Lung (tissue), 12 donors: ENCODE data around the gene TMEM51. TPM values are rescaled to one million over a fixed set of nuclear protein-coding genes. Genes with fewer than 3 reads are reported as not detected.

Source experiments
- ATAC-seq: fragments of 200-7000 bp; cut with Tn5 transposase; one replicate; pipeline ENCODE4 v1.9.1; 2020; ENCODE audit warnings: moderate number of reproducible peaks; ENCODE audit not compliant: insufficient read depth, low FRiP score
- DNase-seq, 3 donors: peaks; one replicate each; pipeline ENCODE4 v3.0.0-alpha.2; 2013 to 2017
- H3K27ac ChIP-seq, 2 donors: one replicate each; pipeline ENCODE4 v1.5.1; 2013; ENCODE audit warnings: mild to moderate bottlenecking in 2 of 2, moderate library complexity in 2 of 2, control low read depth in 1 of 2, inconsistent platforms in 1 of 2, low read depth in 1 of 2, low read length in 1 of 2
- H3K27me3 ChIP-seq, 3 donors: one replicate each; pipeline ENCODE4 v1.5.1; 2013; ENCODE audit warnings: low read length in 2 of 3; ENCODE audit not compliant: control insufficient read depth in 3 of 3, insufficient read depth in 3 of 3
- H3K36me3 ChIP-seq, 4 donors: one replicate each; pipeline ENCODE4 v1.5.1; 2013; ENCODE audit warnings: low read length in 4 of 4, mild to moderate bottlenecking in 1 of 4, moderate library complexity in 1 of 4; ENCODE audit not compliant: control insufficient read depth in 4 of 4, insufficient read depth in 4 of 4
- H3K4me1 ChIP-seq, 5 donors: one replicate each; pipeline ENCODE4 v1.5.1; 2013; ENCODE audit warnings: low read length in 5 of 5, mild to moderate bottlenecking in 2 of 5, moderate library complexity in 1 of 5; ENCODE audit not compliant: control insufficient read depth in 5 of 5, insufficient read depth in 5 of 5
- H3K4me3 ChIP-seq: one replicate; pipeline ENCODE4 v1.5.1; 2013; ENCODE audit warnings: mild to moderate bottlenecking, control low read depth, moderate library complexity
- H3K9ac ChIP-seq, 2 donors: one replicate each; pipeline ENCODE4 v1.5.1; 2013; ENCODE audit warnings: low read length in 2 of 2, control low read depth in 1 of 2; ENCODE audit not compliant: insufficient read depth in 1 of 2
- H3K9me3 ChIP-seq, 4 donors: one replicate each; pipeline ENCODE4 v1.5.1; 2013; ENCODE audit warnings: low read length in 3 of 4, mild to moderate bottlenecking in 1 of 4, moderate library complexity in 1 of 4; ENCODE audit not compliant: control insufficient read depth in 4 of 4, insufficient read depth in 3 of 4
- CTCF ChIP-seq: IDR thresholded peaks from 2 replicates; pipeline ENCODE4 v1.5.1; 2012; ENCODE audit warnings: mild to moderate bottlenecking; ENCODE audit errors: control extremely low read depth, extremely low read depth
- WGBS, 2 donors: extraction: QIAGEN DNeasy Blood & Tissue Kit; methylation state at CpG; one replicate each; pipeline ENCODE4 v1.1.7; 2013; 5-methylcytosine and 5-hydroxymethylcytosine counted together
- polyA plus RNA-seq, 2 donors: library from polyadenylated mRNA; stranded (reverse); fragments of 200-250 nt; gene quantifications; one replicate each; pipeline ENCODE4 v1.2.1, GENCODE V29; 2013
- total RNA-seq, 2 donors: library from RNA; depleted of rRNA in 1 of 2; stranded (reverse); fragments of >200 nt in 1 of 2; gene quantifications; one replicate each; pipeline ENCODE4 v1.2.1, GENCODE V29; 2014 to 2021
- donor health status: control.
- donor health status: control.
- donor health status: Bipolar disorder and iron deficiency.
- donor health status: healthy.
- donor health status: DM: yes; HTN: yes; CAD: no.

The TMEM51 gene
- total and polyA plus RNA-seq, 4 donors: 7.7 to 17.8 (median 12.2) TPM

GRCh38 chr1:15218287-15219279 is 65.0 kb downstream of the TMEM51 start:
- Histone ChIP-seq H3K27me3 (no peaks in the 10 kb centered on the region), H3K4me3 (no peak overlapping the region), H3K9me3 (no peaks in the 10 kb centered on the region), H3K9ac (no peak overlapping the region), H3K4me1 (peaks cover 0 to 17% (median 8%) of the 10 kb centered on the region in 5 donors), H3K27ac (peak overlapping the region in 1 of 2 donors; percentile 10), H3K36me3 (peaks cover 0 to 6% (median 2%) of the 10 kb centered on the region in 4 donors)
- 56 to 63% methylated on average over 6 of the region's 6 CpGs for WGBS, 2 donors
- no peak for TF ChIP-seq CTCF
- DNase-seq (peak in 1 of 3 donors; percentile 33), ATAC-seq (no peak)

GRCh38 chr1:15219280-15220023 is 65.9 kb downstream of the TMEM51 start:
- no peaks in the 10 kb centered on the region for H3K9me3 ChIP-seq
- no peak overlapping the region for H3K9ac ChIP-seq
- no peak for ATAC-seq
- H3K4me3 ChIP-seq: no peak overlapping the region
- H3K4me1 ChIP-seq: peaks cover 0 to 9% (median 2%) of the 10 kb centered on the region in 5 donors
- H3K27me3 ChIP-seq: no peaks in the 10 kb centered on the region
- H3K36me3 ChIP-seq: peaks cover 0 to 6% (median 2%) of the 10 kb centered on the region in 4 donors
- TF ChIP-seq CTCF: no peak
- WGBS, 2 donors: 96% methylated on average over 22 of the region's 22 CpGs
- DNase-seq: no peak
- H3K27ac ChIP-seq: peak overlapping the region in 1 of 2 donors; percentile 6

- Histone ChIP-seq H3K36me3 (peaks cover 0 to 6% (median 2%) of the 10 kb centered on the region in 4 donors), H3K9me3 (no peaks in the 10 kb centered on the region), H3K27ac (no peak overlapping the region), H3K9ac (no peak overlapping the region), H3K27me3 (no peaks in the 10 kb centered on the region), H3K4me3 (no peak overlapping the region), H3K4me1 (peaks cover 0 to 4% (median under 1%) of the 10 kb centered on the region in 5 donors)
- WGBS, 2 donors: 82 to 83% methylated on average over 12 of the region's 12 CpGs
- ATAC-seq: no peak
- TF ChIP-seq CTCF: no peak
- no peak for DNase-seq
These were observed 66.5 kb downstream of the TMEM51 start for GRCh38 chr1:15220024-15220392.
